Spleen (tissue), 7 donors: ENCODE results near the gene GOLGA3.

Experiments
- POLR2A ChIP-seq, 3 donors: fragments of 450-650 bp; IDR thresholded peaks; one replicate each; pipeline ENCODE4 v1.5.1; 2017; ENCODE audit warnings: antibody characterized with exemption in 3 of 3, mild to moderate bottlenecking in 1 of 3
- TF ChIP-seq, protein P1 (sequence below), 11 experiments: fragments of 200-600 bp in 7 of 11; fragments of 450-650 bp in 4 of 11; sonication (generic) in 4 of 11; IDR thresholded peaks in 8 of 11; conservative IDR thresholded peaks in 3 of 11; 1 replicate in 7 of 11; 2 replicates in 4 of 11; pipeline versions ENCODE4 v1.4.0 to v1.8.0; 2016 to 2021; ENCODE audit warnings: antibody characterized with exemption in 11 of 11, inconsistent platforms in 4 of 11, mild to moderate bottlenecking in 1 of 11
- donor health status: DM: no; HTN: no; CAD: no; lungs with moderate emphysema.
- donor health status: DM: no; HTN: no; CAD: no.
- donor health status: DM: no; HTN: no; CAD: no.

DNA sequence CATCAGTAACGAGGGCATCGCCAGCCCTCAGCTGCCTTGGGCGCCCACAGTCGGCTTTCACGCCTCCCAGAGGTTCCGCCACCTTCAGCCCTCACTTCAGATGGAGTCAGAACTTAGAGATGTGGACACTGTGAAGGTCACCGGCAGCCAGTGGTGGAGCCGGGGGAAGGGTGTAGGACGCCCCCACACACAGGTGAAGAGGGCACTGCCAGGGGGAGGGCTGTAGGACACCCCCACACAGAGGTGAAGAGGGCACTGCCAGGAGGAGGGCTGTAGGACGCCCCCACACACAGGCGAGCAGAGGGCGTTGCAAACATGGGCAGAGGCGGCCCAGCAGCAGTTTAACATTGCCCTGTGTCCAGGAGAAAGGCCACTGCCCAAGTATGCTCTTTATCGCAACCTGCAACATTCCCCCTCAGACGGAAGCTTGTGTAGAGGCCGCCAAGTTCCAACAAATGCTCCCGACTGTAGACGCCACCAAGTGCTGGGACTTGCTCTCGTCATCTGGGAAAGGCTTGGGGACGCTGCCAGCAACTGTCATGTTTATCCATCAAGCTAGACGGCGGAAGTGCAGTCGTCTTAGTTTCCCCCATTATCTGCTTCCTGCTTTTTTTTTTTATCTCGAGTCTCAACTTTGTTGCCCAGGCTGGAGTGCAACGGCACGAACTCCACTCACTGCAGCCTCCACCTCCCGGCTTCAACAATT lies 62.1 kb downstream of the GOLGA3 start:
- TF ChIP-seq, protein P1, sequence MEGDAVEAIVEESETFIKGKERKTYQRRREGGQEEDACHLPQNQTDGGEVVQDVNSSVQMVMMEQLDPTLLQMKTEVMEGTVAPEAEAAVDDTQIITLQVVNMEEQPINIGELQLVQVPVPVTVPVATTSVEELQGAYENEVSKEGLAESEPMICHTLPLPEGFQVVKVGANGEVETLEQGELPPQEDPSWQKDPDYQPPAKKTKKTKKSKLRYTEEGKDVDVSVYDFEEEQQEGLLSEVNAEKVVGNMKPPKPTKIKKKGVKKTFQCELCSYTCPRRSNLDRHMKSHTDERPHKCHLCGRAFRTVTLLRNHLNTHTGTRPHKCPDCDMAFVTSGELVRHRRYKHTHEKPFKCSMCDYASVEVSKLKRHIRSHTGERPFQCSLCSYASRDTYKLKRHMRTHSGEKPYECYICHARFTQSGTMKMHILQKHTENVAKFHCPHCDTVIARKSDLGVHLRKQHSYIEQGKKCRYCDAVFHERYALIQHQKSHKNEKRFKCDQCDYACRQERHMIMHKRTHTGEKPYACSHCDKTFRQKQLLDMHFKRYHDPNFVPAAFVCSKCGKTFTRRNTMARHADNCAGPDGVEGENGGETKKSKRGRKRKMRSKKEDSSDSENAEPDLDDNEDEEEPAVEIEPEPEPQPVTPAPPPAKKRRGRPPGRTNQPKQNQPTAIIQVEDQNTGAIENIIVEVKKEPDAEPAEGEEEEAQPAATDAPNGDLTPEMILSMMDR (IDR thresholded peaks at IDR 0.05 in 8 of 11, conservative IDR thresholded peaks at IDR 0.05 in 3 of 11), result no peak
- no peak for TF ChIP-seq POLR2A (IDR thresholded peaks at IDR 0.05)
